ENCODE measurements around the gene IL1RAP.

The IL1RAP gene

DNA sequence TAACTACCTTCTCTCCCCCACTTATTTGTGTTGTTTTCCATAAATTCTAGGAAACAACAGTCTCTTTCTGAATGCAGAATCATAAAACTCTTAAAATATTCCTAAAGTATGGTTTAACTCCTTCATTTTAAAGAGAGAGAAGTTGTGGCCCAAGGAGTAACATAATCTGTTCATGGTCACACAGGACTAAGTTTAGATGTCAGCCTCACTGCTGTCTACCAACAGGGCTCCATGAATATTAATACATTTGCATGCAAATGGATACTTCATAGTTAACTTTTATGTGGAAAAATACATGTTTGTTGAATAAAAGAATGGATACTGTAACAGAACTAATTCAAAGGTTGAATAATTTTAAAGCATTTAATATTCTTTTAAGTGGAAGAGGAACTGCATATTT lies 18.5 kb upstream of the IL1RAP start:
- no peak overlapping the region for H3K27ac ChIP-seq
- no peaks in the 10 kb centered on the region for H3K27me3 ChIP-seq (ENCODE audit: insufficient read depth, low read depth, severe bottlenecking)
- no peaks in the 10 kb centered on the region for H3K36me3 ChIP-seq
- TF ChIP-seq CTCF (IDR thresholded peaks at IDR 0.05; ENCODE audit: low read depth, low read length): no peak
- no peak overlapping the region for H3K4me3 ChIP-seq (ENCODE audit: low read depth, low read length)
- no peak for DNase-seq
- H3K9me3 ChIP-seq (ENCODE audit: severe bottlenecking): no peaks in the 10 kb centered on the region

DNA sequence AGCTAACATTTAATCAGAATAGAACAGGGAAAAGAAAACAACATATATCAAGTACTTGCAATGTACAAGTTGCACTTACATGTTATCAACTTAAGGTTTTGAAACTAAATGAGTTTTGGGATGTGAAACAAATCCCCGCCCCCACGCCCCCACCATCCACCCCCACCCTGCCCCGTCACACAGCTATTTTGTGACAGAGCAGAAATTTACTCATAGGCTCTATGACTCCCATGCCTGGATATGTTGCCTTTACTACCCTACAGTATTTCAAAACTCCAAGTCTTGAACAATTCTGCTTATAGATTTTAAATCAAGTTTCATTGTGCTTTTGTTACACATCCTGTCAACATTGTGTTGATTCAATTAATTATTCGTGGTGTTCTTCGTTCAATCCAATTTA lies 18.1 kb upstream of the IL1RAP start:
- DNase-seq: no peak
- Histone ChIP-seq H3K9me3 (ENCODE audit: severe bottlenecking) (no peaks in the 10 kb centered on the region), H3K4me3 (ENCODE audit: low read depth, low read length) (no peak overlapping the region), H3K27ac (no peak overlapping the region), H3K36me3 (no peaks in the 10 kb centered on the region), H3K27me3 (ENCODE audit: insufficient read depth, low read depth, severe bottlenecking) (no peaks in the 10 kb centered on the region)
- no peak for TF ChIP-seq CTCF (IDR thresholded peaks at IDR 0.05; ENCODE audit: low read depth, low read length)

- no peak for TF ChIP-seq CTCF (IDR thresholded peaks at IDR 0.05; ENCODE audit: low read depth, low read length)
- H3K9me3 ChIP-seq (ENCODE audit: severe bottlenecking): no peaks in the 10 kb centered on the region
- H3K4me3 ChIP-seq (ENCODE audit: low read depth, low read length): no peak overlapping the region
- no peaks in the 10 kb centered on the region for H3K36me3 ChIP-seq
- DNase-seq: no peak
- H3K27ac ChIP-seq: no peak overlapping the region
- H3K27me3 ChIP-seq (ENCODE audit: insufficient read depth, low read depth, severe bottlenecking): no peaks in the 10 kb centered on the region
These were observed 17.0 kb upstream of the IL1RAP start for GRCh38 chr3:190496859-190497258.

DNA sequence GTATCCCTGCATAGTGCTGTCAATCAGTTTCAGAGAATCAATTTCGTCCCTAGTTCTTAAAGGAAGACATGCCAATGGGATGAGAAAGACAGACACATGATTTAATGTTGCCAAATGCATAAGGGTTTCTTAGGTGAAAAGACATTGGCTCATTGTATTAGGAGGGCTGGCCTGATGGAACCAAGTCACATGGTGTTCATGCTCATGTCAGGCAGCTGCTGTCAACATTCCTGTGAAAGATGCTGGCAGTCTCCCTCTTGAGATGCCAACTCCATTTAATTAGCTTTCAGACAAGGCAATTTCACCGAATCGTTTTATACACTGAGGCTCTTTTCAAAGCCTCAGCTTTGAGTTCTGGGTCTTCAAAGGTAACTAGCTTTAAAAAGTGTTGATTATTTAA lies 16.1 kb upstream of the IL1RAP start:
- no peak for DNase-seq
- Histone ChIP-seq H3K4me3 (ENCODE audit: low read depth, low read length) (no peak overlapping the region), H3K27ac (no peak overlapping the region), H3K9me3 (ENCODE audit: severe bottlenecking) (no peaks in the 10 kb centered on the region), H3K36me3 (no peaks in the 10 kb centered on the region), H3K27me3 (ENCODE audit: insufficient read depth, low read depth, severe bottlenecking) (no peaks in the 10 kb centered on the region)
- no peak for TF ChIP-seq CTCF (IDR thresholded peaks at IDR 0.05; ENCODE audit: low read depth, low read length)

- H3K27me3 ChIP-seq (ENCODE audit: insufficient read depth, low read depth, severe bottlenecking): no peaks in the 10 kb centered on the region
- no peaks in the 10 kb centered on the region for H3K36me3 ChIP-seq
- H3K4me3 ChIP-seq (ENCODE audit: low read depth, low read length): no peak overlapping the region
- no peak for TF ChIP-seq CTCF (IDR thresholded peaks at IDR 0.05; ENCODE audit: low read depth, low read length)
- H3K27ac ChIP-seq: no peak overlapping the region
- no peaks in the 10 kb centered on the region for H3K9me3 ChIP-seq (ENCODE audit: severe bottlenecking)
- no peak for DNase-seq
These were observed 15.6 kb upstream of the IL1RAP start for GRCh38 chr3:190498293-190498692.

DNA sequence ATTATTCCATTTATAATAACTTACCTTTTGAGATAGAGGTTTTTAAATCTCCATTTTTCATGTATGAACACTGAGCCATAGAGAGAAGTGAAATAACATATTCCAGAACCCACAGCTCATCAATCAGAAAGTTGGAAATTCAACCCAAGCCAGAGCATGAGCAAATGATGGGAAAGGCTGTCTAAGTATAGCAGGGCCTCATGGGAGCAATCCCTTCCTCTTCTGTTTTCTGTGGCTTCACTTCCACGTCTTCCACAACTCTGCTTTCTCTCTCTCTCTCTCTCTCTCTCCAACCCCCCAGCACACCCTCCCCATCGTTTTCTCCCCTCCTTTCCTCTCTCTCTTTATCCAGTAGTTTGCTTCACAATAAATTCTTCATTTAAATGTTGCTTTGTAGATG lies 14.8 kb upstream of the IL1RAP start:
- H3K4me3 ChIP-seq (ENCODE audit: low read depth, low read length): no peak overlapping the region
- no peaks in the 10 kb centered on the region for H3K9me3 ChIP-seq (ENCODE audit: severe bottlenecking)
- no peaks in the 10 kb centered on the region for H3K27me3 ChIP-seq (ENCODE audit: insufficient read depth, low read depth, severe bottlenecking)
- TF ChIP-seq CTCF (IDR thresholded peaks at IDR 0.05; ENCODE audit: low read depth, low read length): no peak
- DNase-seq: no peak
- H3K36me3 ChIP-seq: no peaks in the 10 kb centered on the region
- no peak overlapping the region for H3K27ac ChIP-seq
